Tibial nerve (tissue), 4 donors: ENCODE results near the gene KHNYN. TPM values are rescaled to one million over a fixed set of nuclear protein-coding genes. Genes with fewer than 3 reads are reported as not detected.

Experiments
- DNase-seq, 2 donors: peaks; one replicate each; pipeline ENCODE4 v3.0.0-alpha.2; 2019; ENCODE audit warnings: low spot score in 2 of 2
- H3K27ac ChIP-seq, 4 donors: fragments of 200-600 bp; sonication (generic) in 3 of 4; one replicate each; pipeline ENCODE4 v1.5.1; 2017 to 2019; ENCODE audit warnings: mild to moderate bottlenecking in 1 of 4
- H3K27me3 ChIP-seq, 2 donors: fragments of 200-600 bp; sonication (generic) in 1 of 2; one replicate each; pipeline versions ENCODE4 v1.5.1 to v1.6.0; 2017 to 2019
- H3K36me3 ChIP-seq, 3 donors: fragments of 200-600 bp; sonication (generic); one replicate each; pipeline ENCODE4 v1.5.1; 2018 to 2019
- H3K4me1 ChIP-seq, 4 donors: fragments of 200-600 bp; sonication (generic) in 3 of 4; one replicate each; pipeline ENCODE4 v1.5.1; 2017 to 2019
- H3K4me3 ChIP-seq, 4 donors: fragments of 200-600 bp; sonication (generic) in 3 of 4; one replicate each; pipeline ENCODE4 v1.5.1; 2017 to 2019; ENCODE audit warnings: mild to moderate bottlenecking in 1 of 4, moderate library complexity in 1 of 4
- H3K9me3 ChIP-seq, 4 donors: fragments of 200-600 bp; sonication (generic) in 3 of 4; one replicate each; pipeline ENCODE4 v1.5.1; 2017 to 2019
- CTCF ChIP-seq, 5 experiments: fragments of 200-600 bp in 3 of 5; fragments of 450-650 bp in 2 of 5; sonication (generic) in 3 of 5; IDR thresholded peaks; one replicate each; pipeline ENCODE4 v1.5.1; 2016 to 2019; ENCODE audit warnings: antibody characterized with exemption in 5 of 5, mild to moderate bottlenecking in 3 of 5, moderate library complexity in 2 of 5
- EP300 ChIP-seq, 2 donors: sonication (generic); formaldehyde crosslinking; IDR thresholded peaks; one replicate each; pipeline ENCODE4 v1.6.1; 2017; ENCODE audit warnings: antibody characterized with exemption in 2 of 2, mild to moderate bottlenecking in 1 of 2
- POLR2A ChIP-seq, 2 donors: fragments of 450-650 bp; IDR thresholded peaks; one replicate each; pipeline ENCODE4 v1.6.1; 2017; ENCODE audit warnings: antibody characterized with exemption in 2 of 2, mild to moderate bottlenecking in 2 of 2, moderate library complexity in 2 of 2
- WGBS, 2 donors: methylation state at CpG; one replicate each; pipeline ENCODE4 v1.1.5; 2018; 5-methylcytosine and 5-hydroxymethylcytosine counted together
- total RNA-seq, 4 donors: library from RNA; depleted of rRNA; stranded (reverse); fragments of >200 nt; gene quantifications; one replicate each; pipeline ENCODE4 v1.1.0, GENCODE V29; 2016

Gene KHNYN
- total RNA-seq, 4 donors from 2014 or later: 66.8 to 106 (median 84.5) TPM

- Histone ChIP-seq H3K9me3 (no peaks in the 10 kb centered on the region), H3K4me3 (peak overlapping the region; percentile 55 to 88 (median 72)), H3K27me3 (no peaks in the 10 kb centered on the region), H3K4me1 (peaks cover 0 to 57% (median 23%) of the 10 kb centered on the region in 4 donors), H3K27ac (peak overlapping the region; percentile 16 to 89 (median 80)), H3K36me3 (no peaks in the 10 kb centered on the region)
- WGBS, 2 donors: 0 to 2% methylated on average over 6 to 7 of the region's 7 CpGs
- no peak for DNase-seq
- no peak for TF ChIP-seq POLR2A (IDR thresholded peaks at IDR 0.05)
- TF ChIP-seq CTCF (IDR thresholded peaks at IDR 0.05): no peak
- no peak for TF ChIP-seq EP300 (IDR thresholded peaks at IDR 0.05)
Observed at GRCh38 chr14:24398293-24398652, 31.5 kb upstream of the KHNYN start.

GRCh38 chr14:24398653-24399446, 30.9 kb upstream of the KHNYN start, which contains the start of gene NYNRIN:
NYNRIN (plus strand) TSS chr14:24399003; CDS start chr14:24399247, 244 bp downstream.
- TF ChIP-seq EP300 (IDR thresholded peaks at IDR 0.05) (no peak), CTCF (IDR thresholded peaks at IDR 0.05) (no peak), POLR2A (IDR thresholded peaks at IDR 0.05) (no peak)
- peaks cover 0 to 63% (median 26%) of the 10 kb centered on the region in 4 donors for H3K4me1 ChIP-seq

GRCh38 chr14:24399447-24399822, 30.3 kb upstream of the KHNYN start:
- Histone ChIP-seq H3K9me3 (no peaks in the 10 kb centered on the region), H3K36me3 (no peaks in the 10 kb centered on the region), H3K27ac (peak overlapping the region; percentile 16 to 89 (median 80)), H3K4me3 (peak overlapping the region; percentile 55 to 88 (median 72)), H3K27me3 (no peaks in the 10 kb centered on the region), H3K4me1 (peaks cover 0 to 69% (median 29%) of the 10 kb centered on the region in 4 donors)
- WGBS, 2 donors: 7 to 19% methylated on average over 7 to 8 of the region's 8 CpGs
- TF ChIP-seq POLR2A (IDR thresholded peaks at IDR 0.05): no peak
- TF ChIP-seq CTCF (IDR thresholded peaks at IDR 0.05): no peak
- no peak for TF ChIP-seq EP300 (IDR thresholded peaks at IDR 0.05)
- no peak for DNase-seq

More at GRCh38 chr14:24398653-24399446, 30.9 kb upstream of the KHNYN start, which contains the start of gene NYNRIN:
- H3K27me3 ChIP-seq: no peaks in the 10 kb centered on the region
- H3K9me3 ChIP-seq: no peaks in the 10 kb centered on the region
- peak within 1 kb of the TSS; percentile 55 to 88 (median 72) for H3K4me3 ChIP-seq
- 0 to 2% methylated on average over 28 to 45 of the region's 57 CpGs for WGBS, 2 donors
- H3K36me3 ChIP-seq: no peaks in the 10 kb centered on the region
- peak within 1 kb of the TSS; percentile 16 to 89 (median 80) for H3K27ac ChIP-seq
- no peak for DNase-seq

- H3K4me1 ChIP-seq: peaks cover 0 to 72% (median 30%) of the 10 kb centered on the region in 4 donors
- peak overlapping the region; percentile 16 to 89 (median 80) for H3K27ac ChIP-seq
- no peak for TF ChIP-seq POLR2A (IDR thresholded peaks at IDR 0.05)
- TF ChIP-seq EP300 (IDR thresholded peaks at IDR 0.05): peak in 1 of 2 donors; percentile 22
- 39 to 43% methylated on average over 4 of the region's 4 CpGs for WGBS, 2 donors
- DNase-seq: no peak
- no peaks in the 10 kb centered on the region for H3K36me3 ChIP-seq
- peak overlapping the region in 3 of 4 donors; percentile 70 to 88 (median 74) for H3K4me3 ChIP-seq
- no peaks in the 10 kb centered on the region for H3K27me3 ChIP-seq
- H3K9me3 ChIP-seq: no peaks in the 10 kb centered on the region
Observed at GRCh38 chr14:24399999-24400718, 29.6 kb upstream of the KHNYN start.

- TF ChIP-seq CTCF (IDR thresholded peaks at IDR 0.05) (no peak), POLR2A (IDR thresholded peaks at IDR 0.05) (no peak), EP300 (IDR thresholded peaks at IDR 0.05) (no peak)
- H3K36me3 ChIP-seq: peaks cover 0 to 13% (median 0%) of the 10 kb centered on the region in 3 donors
- DNase-seq: no peak
- no peak overlapping the region for H3K4me3 ChIP-seq
- H3K9me3 ChIP-seq: no peaks in the 10 kb centered on the region
- H3K27ac ChIP-seq: peak overlapping the region in 3 of 4 donors; percentile 0 to 89 (median 80)
- peaks cover 0 to 72% (median 30%) of the 10 kb centered on the region in 4 donors for H3K4me1 ChIP-seq
- 47 to 48% methylated on average over 9 of the region's 9 CpGs for WGBS, 2 donors
- no peaks in the 10 kb centered on the region for H3K27me3 ChIP-seq
Observed at GRCh38 chr14:24401810-24402702, 27.7 kb upstream of the KHNYN start.
